ENCODE data around the gene WHAMM. TPM values are rescaled to one million over a fixed set of nuclear protein-coding genes. Genes with fewer than 3 reads are reported as not detected.
A peak's percentile ranks its signal among the peaks of the same experiment; 100 is the strongest.

The WHAMM gene
- total and polyA plus RNA-seq, 2 donors (not counting 3 experiments of a cell fraction or from before 2014, with no cell fraction given) = 4.1 to 9.4 TPM

GRCh38 chr15:82849556-82850512 lies 40.4 kb downstream of the WHAMM start:
- peak; percentile 76 for FAIRE-seq
- H3K9ac ChIP-seq (replicated peaks; ENCODE audit: extremely low read depth, insufficient read depth, low read length) = no peak overlapping the region

More at GRCh38 chr15:82849556-82850512, 40.4 kb downstream of the WHAMM start:
- no peaks in the 10 kb centered on the region for H3K79me2 ChIP-seq (ENCODE audit: control insufficient read depth, insufficient read depth, low read length)
- peak; percentile 67 to 68 for TF ChIP-seq CTCF (IDR thresholded peaks at IDR 0.05; ENCODE audit: extremely low read depth in 1 of 2, insufficient read depth in 1 of 2, low read depth in 1 of 2, low read length in 2 of 2)
- no peak for TF ChIP-seq EZH2 (IDR thresholded peaks at IDR 0.05; ENCODE audit: borderline replicate concordance, low read depth, low read length, severe bottlenecking)
- no peak overlapping the region for H3K27ac ChIP-seq (ENCODE audit: insufficient read depth, low read depth, low read length)
- dilution Hi-C loops (cut with MboI; ENCODE audit: extremely low pct_ligation_motif_present, low sequenced_read_pairs) = no loop called here
- H3K36me3 ChIP-seq (ENCODE audit: control insufficient read depth in 2 of 2, extremely low read depth in 1 of 2, insufficient read depth in 2 of 2, low read length in 2 of 2) = no peaks in the 10 kb centered on the region
- peaks cover 0 to 2% of the 10 kb centered on the region in 2 experiments for H3K27me3 ChIP-seq (ENCODE audit: control insufficient read depth in 2 of 2, insufficient read depth in 2 of 2, low read length in 2 of 2)
- intact Hi-C loops (cut with micrococcal nuclease) = loop anchor here (1.0 to 10.0 kb wide), 4 partner anchors 39 to 150 kb away; partner anchors contain the start of genes HOMER2 and RAMAC
- H3K4me2 ChIP-seq (ENCODE audit: insufficient read depth, low read length) = no peak overlapping the region
- ChIA-PET CTCF (interaction anchor here (0.6 to 1.9 kb wide), 17 partner anchors 9 to 588 kb away, joined by 3 to 14 read pairs (median 4); partner anchors contain the start of genes C15orf40 and RAMAC), POLR2A (interaction anchor here (1.6 kb wide), 1 partner anchor 39 kb away, joined by 3 read pairs; no protein-coding TSS in a partner anchor)
- BruUV-seq (replicated peaks) = no TSS peak
- peak; percentile 56 for DNase-seq (ENCODE audit: low read depth, low spot score)
- H4K20me1 ChIP-seq (replicated peaks; ENCODE audit: control insufficient read depth, extremely low read depth, insufficient read depth, low read length) = no peaks in the 10 kb centered on the region
- H3K9me3 ChIP-seq (replicated peaks; ENCODE audit: control insufficient read depth, insufficient read depth, low read length) = no peaks in the 10 kb centered on the region
- H3K9me1 ChIP-seq (replicated peaks; ENCODE audit: control insufficient read depth, extremely low read depth, insufficient read depth, low read length) = no peaks in the 10 kb centered on the region
- H3K4me1 ChIP-seq (ENCODE audit: control insufficient read depth, extremely low read depth, insufficient read depth, low read length) = no peaks in the 10 kb centered on the region
- H2AFZ ChIP-seq (ENCODE audit: low read depth, low read length) = peak overlapping the region; percentile 18
- no peak overlapping the region for H3K4me3 ChIP-seq (replicated peaks in 1 of 3; ENCODE audit: insufficient read depth in 1 of 3, low read depth in 1 of 3, low read length in 3 of 3)
